Stimulated activated CD4-positive, alpha-beta T cell treated with anti-CD3 and anti-CD28 coated beads, Interleukin-12 subunit alpha, Interleukin-12 subunit beta, amount 100 ng/mL, for 24 hours (primary cell): ENCODE results near the gene CYP4F12.
A peak's percentile ranks its signal among the peaks of the same experiment; 100 is the strongest.

Experiments
- DNase-seq, 2 experiments: peaks; one replicate each; pipeline ENCODE4 v3.0.0-alpha.2; 2020; ENCODE audit warnings: low read depth in 2 of 2

CYP4F12 gene, protein sequence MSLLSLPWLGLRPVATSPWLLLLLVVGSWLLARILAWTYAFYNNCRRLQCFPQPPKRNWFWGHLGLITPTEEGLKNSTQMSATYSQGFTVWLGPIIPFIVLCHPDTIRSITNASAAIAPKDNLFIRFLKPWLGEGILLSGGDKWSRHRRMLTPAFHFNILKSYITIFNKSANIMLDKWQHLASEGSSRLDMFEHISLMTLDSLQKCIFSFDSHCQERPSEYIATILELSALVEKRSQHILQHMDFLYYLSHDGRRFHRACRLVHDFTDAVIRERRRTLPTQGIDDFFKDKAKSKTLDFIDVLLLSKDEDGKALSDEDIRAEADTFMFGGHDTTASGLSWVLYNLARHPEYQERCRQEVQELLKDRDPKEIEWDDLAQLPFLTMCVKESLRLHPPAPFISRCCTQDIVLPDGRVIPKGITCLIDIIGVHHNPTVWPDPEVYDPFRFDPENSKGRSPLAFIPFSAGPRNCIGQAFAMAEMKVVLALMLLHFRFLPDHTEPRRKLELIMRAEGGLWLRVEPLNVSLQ

DNA sequence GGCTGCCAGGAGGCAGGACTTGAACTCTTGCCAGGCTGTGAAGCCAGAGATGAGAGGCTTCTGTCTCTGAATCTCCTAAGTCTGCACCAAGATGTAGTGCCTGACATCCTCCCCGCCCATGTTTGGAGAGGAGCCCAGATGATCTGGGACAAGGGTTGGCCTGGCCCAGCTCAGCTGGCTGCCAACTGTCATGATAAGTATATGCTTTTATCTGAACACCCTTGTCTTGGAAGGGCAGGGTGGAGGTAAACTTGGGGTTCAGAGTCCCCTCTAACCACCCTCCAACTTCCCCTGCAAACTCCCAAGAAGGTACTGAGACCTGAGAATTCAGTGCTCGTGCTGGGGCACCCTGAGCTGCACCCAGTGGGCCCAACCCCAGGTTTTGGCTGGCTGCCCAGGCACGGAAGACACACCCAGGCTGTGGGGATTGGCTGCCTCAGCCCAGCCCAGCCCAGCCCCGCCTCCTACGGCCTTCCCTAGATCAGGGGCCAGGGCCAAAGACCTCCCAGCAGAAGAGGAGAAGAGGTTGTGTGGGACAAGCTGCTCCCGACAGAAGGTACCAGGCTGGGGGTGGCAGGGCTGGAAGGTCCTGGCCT is at the start of gene CYP4F12:
CYP4F12 (plus strand) TSS at position 508 of the 596 bp plus-strand sequence. CDS start 443 bp downstream, outside the sequence.
- no peak for DNase-seq

DNA sequence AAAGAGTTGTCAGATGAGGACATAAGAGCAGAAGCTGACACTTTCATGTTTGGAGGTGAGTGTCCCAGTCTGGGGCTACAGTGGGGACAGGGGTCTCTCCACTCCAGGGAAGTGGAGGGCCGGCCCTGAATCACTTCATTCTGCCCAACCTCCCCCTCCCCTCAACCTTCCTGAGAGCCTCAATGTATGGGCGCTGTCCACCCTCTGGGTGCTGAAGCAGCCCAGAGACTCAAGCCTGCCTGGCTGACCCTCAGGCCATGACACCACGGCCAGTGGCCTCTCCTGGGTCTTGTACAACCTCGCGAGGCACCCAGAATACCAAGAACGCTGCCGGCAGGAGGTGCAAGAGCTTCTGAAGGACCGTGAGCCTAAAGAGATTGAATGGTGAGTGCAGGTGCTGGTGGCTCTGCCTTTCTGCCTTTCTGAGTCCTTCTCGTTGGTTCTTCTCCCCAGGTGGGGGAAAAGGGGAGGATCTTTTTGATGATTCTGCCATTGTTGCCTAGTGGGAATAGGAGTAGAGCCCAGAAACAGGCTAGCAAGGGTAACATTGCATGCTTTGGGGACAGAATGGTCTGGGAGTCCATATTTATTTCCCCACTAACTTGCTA is 49.1 kb upstream of the CYP4F12 start:
- DNase-seq, result no peak

DNA sequence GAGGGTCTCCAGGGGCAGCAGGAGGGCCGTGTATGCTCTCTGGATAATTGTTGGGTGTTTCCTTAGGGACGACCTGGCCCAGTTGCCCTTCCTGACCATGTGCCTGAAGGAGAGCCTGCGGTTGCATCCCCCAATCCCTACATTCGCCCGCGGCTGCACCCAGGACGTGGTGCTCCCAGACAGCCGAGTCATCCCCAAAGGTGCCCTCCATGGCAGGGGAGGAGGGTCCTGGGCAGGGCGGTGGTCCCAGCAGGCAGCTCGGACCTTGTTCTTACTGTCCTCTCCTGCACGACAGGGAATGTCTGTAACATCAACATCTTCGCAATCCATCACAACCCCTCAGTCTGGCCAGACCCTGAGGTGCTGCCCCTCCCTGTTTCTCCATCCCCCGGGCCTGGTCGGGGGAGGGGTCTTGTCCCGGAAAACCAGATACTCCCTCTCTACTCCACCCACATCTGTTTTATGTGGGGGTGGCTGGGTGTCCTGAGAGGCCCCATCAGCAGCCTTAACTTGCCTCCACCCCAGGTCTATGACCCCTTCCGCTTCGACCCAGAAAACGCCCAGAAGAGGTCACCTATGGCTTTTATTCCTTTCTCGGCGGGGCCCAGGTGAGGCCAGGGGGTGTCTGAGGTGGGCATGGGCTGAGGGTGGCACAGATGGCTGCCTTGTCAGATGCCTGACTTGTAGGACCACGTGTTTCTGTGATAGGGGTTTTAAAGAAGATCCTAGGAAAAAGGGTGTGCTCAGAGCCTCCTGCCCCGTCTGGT is 44.5 kb upstream of the CYP4F12 start:
- no peak for DNase-seq

DNA sequence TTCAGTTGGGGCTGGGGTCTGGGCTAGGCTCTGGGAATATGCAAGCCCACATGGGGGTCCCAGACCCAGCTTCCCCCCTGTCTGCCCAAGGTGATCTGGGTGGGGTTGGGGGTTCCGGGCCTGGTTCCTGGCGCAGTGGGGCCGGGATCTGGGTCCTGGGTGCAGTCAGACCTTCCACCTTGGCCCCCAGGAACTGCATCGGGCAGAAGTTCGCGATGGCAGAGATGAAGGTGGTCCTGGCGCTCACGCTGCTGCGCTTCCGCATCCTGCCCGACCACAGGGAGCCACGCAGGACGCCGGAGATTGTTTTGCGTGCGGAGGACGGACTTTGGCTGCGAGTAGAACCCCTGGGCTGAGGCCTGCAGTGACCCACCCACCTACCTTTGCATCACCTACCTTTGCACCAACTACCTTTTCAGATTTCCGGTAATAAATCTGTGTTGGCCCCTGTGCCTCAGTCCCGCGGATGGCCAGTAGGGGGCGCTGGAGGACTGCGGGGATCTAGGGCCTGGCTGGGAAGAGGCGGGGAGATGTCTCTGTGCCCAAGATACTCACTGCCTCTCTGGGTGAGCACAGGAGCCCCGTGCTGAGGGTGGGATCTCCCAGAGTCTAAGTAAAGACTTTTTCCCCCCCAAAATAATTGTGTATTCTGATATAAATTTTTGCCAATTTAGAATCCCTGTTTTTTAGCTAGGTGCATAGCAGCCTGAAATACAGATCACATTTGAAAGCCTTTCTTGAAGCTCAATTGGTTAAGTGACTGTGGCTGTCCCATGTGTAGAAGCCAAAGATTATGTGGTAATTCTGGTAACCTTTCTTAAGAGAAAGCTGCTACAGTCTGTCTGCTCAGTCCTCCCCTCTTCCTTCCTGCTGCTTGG is 43.6 kb upstream of the CYP4F12 start:
- DNase-seq, result peak; percentile 76 to 87

DNA sequence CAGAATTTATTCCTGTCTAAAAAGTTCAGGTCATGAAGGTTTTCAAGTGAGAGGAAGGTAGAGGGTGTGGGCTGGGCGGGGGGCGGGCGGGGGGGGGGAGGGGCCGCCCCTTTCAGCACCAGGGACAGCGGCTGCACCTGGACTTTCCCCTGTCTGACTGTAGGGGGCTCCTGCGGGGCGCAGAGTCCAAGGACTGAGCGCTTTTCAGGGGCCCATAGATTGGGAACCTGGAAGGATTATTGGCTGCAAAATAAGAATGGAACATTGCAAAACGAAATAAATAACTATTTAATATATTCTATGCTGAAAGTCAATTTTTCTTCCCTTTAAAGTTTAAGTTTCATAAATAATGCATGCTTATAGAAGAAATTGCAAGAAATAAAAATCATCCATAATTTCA is 41.1 kb upstream of the CYP4F12 start:
- DNase-seq, result no peak

DNA sequence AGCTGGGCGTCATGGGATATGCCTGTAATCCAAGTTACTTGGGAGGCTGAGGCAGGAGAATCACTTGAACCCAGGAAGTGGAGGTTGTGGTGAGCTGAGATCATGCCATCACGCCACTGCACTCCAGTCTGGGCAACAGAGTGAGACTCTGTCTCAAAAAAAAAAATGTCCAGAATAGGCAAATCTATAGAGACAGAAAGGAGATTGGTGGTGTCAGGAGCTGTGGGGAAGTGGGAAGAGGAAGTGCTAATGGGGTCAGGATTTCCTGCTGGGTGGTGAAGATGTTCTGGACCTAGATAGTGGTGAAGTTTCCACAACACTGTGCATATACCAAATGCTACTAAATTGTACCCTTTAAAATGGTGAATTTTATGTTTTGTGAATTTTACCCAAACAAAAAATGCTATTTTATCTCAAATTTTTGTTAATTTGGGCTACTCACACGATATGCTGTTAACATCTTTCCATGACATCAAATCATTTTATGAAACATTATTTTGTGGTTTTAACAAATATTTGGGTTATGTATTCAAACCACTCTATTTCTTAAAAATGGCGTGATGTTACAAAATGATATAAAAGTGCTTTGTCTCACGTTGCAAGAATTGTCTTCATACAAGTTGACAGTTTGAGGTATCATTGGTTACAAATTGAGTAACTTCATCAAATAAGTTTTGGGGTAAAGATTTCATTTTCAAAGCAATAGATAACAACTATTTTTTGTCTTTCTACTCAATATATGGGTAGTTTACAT is 39.6 kb upstream of the CYP4F12 start:
- no peak for DNase-seq

DNA sequence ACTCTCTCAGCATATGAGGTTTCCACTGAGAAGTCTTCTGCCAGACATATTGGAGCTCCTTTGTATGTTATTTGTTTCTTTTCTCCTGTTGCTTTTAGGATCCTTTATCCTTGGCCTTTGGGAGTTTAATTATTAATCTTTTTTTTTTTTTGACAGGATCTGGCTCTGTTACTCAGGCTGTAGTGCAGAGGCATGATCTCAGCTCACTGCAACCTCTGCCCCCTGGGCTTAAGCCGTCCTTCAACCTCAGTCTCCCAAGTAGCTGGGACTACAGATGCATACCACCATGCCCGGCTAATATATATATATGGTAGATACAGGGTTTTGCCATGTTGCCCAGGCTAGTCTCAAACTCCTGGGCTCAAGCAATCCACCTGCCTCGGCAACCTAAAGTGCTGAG is 38.8 kb upstream of the CYP4F12 start:
- DNase-seq, result no peak

DNA sequence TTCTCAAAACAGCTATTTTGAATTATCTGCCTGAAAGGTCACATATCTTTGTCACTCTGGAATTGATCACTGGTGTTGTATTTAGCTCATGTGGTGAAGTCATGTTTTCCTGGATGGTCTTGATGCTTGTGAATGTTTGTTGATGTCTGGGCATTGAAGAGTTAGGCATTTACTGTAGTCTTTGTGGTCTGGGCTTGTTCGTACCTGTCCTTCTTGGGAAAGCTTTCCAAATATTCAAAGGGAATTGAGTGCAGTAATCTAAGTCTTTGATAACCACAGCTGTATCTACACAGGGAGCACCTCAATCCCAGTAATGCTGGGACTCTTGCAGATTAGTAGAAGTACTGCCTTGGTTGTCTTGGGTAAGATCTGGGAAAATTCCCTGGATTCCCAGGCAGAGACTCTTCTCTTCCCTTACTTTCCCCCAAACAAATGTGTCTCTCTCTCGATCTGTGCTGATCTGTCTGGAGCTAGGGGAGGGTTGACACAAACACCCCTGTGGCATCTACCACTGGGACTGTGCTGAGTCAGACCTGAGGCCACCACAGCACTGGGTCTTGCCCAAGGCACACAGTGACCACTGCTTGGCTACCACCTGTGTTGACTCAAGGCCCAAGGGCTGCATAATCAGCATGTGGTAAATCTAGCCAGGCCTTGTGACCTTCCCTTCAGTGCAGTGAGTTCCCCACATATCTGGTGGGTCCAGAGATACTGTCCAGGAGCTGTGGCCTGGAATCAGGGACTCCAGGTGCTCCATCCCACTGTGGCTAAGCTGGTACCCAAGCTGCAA is 37.7 kb upstream of the CYP4F12 start:
- no peak for DNase-seq

DNA sequence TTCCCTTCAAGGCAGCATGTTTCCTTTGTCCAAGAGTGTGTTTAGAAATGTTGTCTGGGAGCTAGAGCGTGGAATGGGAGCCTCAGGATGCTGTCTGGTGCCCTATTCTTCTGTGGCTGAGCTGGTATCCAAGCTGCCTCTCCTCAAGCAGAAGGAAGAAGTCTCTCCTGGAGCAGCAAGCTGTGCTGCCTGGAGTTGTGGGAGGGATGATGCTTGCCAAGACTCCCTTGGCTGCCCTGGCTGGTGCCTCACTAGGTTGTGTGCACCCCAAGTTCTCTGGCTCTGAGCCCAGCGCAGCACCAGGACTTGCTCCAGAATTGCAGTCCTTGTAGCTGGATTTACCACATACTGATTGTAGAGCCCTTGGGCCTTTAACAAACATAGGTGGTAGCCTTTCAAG is 36.9 kb upstream of the CYP4F12 start:
- no peak for DNase-seq

DNA sequence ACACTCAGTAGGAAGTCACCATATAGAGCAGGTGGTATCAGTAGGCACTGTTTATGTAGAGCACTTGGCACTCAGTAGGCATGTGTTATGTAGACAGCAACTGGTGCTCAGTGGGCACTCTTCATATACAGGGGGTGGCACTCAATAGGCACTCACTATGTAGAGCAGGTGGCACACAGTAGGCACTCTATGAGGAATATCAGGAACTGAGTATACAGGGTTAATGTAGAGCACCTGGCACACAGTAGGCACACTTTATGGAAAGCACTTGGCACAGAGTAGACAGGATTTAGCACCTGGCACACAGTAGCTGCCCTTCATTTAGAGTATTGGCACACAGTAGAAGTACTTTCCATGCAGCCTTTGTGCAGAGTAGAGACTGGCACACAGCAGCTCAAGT is 33.3 kb upstream of the CYP4F12 start:
- DNase-seq, result no peak

DNA sequence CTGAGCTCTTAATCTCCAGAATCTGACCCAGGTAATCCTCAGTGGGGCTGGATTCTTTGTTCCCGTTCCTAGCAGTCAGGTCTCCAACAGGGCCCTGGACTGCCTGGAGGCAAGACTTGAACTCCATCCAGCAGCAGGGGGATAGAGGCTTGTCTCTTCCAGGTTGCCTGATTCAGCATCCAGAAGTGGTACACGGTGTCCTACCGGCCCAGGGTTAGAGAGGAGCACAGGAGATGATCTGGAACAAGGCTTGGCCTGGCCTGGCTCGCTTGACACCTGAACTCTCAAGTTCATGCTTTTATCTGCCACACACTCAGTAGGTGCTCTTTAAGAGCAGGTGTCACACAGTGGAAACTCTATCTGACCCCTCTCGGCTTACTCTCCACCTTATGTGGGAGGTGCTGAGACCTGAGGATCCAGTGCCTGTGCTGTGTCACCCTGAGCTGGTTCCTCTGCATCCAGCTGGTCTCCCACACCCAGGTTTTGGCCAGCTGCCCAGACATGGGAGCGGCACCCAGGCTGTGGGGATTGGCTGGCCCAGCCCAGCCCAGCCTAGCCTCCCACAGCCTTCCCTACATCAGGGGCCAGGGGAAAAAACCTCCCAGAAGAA is 32.5 kb upstream of the CYP4F12 start, which contains the start of gene CYP4F3:
CYP4F3 (plus strand) TSS at position 604 of the 610 bp plus-strand sequence. CDS start 519 bp downstream, outside the sequence.
- DNase-seq, result no peak

DNA sequence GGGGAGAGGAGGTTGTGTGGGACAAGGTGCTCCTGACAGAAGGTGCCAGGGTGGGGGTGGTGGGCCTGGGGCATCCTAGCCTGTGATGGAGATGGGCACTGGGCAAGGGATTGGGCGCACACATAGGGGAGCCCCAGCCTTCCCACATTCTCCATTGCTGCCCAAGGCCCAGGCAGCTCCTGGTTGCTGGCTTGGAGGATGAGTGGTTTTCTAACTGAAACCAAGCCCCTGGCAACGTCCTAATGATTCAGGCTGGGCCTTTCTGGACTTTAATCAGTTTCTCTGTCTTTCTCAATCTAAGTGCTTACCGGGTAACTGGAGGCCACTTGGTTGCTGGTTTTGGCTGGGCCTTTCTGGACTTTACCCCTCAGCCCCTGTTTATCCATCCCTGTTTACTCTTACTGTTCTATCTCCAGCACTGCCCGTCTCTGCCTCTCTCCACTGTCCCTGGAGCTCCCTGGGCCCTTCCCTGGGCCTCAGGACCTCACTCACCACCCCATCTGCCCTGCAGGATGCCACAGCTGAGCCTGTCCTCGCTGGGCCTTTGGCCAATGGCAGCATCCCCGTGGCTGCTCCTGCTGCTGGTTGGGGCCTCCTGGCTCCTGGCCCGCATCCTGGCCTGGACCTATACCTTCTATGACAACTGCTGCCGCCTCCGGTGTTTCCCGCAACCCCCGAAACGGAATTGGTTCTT is 31.8 kb upstream of the CYP4F12 start:
- no peak for DNase-seq

DNA sequence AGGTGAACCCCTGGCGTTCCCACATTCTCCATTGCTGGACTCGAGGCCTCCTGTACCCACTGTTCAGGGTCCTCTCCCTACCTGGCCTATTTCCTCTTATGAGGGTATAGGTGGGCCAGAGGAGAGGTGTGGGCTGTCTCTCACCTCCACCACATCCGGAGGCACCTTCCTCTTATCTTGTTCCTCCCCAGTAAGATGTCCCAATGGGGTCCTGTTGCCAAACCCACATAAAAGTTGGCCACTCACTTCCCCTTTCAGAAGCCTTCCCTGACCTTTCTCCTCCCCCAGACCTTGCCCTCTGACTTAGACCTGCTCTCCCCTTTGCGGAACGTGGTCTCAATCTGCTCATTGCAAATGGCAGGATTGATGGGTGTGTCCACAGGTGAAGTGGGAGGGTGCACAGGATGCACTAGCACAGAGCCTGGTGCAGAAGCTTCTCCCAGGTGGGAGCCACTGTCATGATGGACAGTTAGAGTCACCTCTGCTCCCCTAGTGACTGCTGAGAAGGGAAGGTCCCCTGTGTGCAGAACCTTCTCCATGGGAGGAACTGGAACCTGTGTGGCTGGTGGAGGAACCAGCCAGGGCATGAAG is 30.9 kb upstream of the CYP4F12 start:
- no peak for DNase-seq

DNA sequence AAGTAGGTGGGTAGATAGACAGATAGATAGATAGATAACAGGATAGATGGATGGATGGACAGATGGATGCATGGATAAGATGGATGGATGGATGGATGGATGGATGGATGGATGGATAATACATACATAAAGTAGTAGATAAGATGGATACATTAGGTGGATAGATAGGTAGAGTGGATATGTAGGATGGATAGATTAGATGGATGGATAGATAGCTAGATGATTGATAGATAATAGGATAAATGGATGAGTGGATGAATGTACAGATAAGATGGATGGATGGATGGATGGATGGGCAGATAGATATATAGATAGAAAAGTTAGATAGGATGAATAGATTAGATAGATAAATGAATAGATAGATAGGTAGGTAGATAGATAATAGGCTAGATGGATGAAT is 30.1 kb upstream of the CYP4F12 start:
- no peak for DNase-seq

DNA sequence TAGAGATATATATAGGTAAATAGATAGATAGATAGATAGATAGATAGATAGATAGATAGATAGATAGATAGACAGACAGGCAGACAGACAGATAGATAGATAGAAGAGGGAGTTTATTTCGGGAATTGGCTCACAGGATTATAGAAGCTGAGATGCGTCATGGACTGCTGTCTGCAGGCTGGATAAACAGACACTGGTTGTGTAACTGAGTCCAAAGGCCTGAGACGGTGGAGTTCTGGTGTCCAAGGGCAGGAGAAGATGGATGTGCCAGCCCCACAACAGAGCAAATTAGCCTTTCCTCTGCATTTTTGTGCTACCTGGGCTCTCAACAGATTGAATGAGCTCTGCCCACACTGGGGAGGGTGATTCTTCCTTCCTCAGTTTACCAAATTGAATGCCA is 29.5 kb upstream of the CYP4F12 start:
- no peak for DNase-seq

DNA sequence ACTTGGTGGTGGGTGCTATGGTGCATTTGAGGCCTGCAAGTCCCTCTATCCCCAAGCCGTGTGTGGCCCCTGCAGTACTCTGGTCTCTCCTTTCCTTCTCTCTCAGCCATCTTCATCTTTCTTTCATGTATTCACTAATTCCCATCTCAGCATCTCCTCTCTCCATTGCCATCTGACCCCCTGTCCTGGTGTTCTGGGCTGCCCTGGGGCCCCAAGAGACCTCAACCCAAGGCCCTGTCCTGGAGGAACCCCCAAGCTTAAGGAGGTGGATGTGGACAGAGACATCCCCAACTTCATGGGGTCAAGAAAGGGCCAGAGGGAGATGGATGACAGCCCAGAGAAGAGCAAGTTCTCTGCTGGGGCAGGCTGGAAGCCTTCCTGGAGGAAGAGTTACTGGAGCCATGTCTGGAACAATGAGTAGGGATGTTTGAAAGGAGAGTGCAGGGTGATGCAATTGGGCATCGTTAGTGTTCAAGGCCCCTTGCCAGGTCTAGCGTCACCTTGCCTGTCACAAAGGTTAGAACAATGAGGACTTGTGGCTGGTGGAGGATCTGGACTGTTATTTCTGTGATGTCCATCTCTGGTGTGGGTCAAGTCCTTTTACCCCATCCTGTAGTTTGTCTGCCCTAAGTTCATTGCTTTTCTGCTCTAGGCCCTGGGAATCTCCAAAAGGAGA is 28.7 kb upstream of the CYP4F12 start:
- DNase-seq, result no peak

DNA sequence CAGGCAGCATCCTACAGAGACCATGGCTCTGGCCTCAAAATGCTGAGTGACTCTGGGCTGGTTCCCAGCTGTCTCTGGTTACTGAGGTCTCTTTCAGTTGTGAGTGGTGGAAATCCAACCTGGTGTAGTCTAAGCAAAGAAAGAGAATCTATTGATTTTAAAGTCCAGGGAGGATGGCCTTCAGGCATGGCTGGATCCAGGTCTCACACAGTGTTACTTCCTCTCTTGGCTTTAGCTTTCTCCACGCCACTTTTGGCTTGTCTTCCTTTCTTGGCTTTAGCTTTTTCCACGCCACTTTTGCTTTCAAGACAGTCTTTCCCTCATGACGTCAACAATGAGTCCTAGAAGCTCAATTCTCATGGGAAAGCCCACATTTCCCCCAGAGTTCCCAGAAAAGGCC is 28.1 kb upstream of the CYP4F12 start:
- DNase-seq, result no peak
